ENCODE measurements around the gene SHF.

The SHF gene

GRCh38 chr15:45169608-45170480, 17.9 kb downstream of the SHF start:
- no peak for DNase-seq (ENCODE audit: low spot score)

DNA sequence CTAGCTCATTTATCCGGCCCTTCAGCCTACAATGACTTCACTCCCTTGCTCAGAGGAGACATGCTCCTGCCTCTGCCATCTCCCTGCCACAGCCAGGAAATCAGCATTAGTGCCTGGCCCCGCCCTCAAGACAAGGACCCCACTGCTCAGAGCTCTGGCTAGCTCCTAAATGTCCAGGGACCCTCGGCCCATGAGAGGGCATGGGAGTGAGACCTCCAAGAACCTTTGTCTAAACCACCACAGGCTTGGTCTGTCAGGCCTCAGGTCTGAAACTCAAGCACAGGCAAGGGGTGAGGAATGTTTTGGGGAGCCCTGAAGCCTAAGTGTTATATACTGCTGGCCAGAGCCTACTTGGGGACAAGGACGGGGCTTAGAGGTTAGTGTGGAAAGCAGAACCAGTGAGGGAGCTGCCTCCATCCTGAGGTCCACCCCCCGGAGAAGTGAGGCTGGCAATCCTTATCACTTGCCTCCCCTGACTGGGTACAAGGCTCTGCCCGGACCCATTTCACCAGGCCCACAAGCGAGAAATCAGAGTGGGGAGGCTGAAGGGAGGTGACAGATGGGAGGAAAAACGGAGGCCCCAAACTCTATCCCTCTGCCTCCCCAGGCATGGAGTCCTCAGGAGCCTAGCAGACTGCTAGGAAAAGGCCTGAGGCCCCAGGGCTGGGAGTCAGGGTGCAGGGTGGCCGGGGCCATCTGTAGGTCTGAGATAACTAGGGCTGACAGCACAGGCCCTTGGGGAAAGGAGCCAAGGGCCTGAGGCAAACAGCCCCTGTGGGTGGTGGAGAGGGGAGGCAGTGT, 18.8 kb downstream of the SHF start:
- DNase-seq (ENCODE audit: low spot score): no peak

GRCh38 chr15:45168286-45168685, 19.5 kb downstream of the SHF start:
- no peak for DNase-seq (ENCODE audit: low spot score)

DNA sequence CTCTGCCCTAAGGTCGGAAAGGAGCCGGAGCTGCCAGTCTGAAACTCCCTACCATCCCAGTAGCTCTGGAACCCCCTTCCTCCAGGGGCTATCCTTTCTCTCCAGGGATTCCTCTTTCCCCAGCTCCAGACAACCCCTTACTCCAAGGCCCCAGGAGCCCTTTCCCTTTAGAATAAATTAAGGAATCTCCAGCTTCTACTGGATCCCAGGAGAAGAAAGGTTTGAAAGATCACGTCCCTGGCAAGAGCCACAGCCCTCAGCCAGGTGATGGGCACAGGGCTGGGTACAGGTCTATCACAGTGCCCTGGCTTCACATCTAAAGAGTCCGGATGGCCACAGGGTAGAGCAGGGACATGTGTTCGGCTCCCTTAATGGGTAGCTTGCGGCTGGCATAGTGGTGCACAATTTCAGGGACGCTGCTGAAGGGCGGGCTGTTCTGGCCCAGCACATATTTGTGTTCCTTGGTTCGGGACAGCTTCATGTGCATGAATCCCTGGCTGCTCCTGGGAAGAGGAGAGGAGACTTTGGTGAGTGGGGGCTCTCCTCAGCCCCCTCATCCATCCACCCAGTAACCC, 20.0 kb downstream of the SHF start:
- no peak for DNase-seq (ENCODE audit: low spot score)

GRCh38 chr15:45166834-45167630, 20.7 kb downstream of the SHF start:
- peak; percentile 86 for DNase-seq (ENCODE audit: low spot score)

- no peak for DNase-seq (ENCODE audit: low spot score)
Measured at GRCh38 chr15:45165536-45165935, 22.2 kb downstream of the SHF start.

GRCh38 chr15:45164914-45165313, 22.9 kb downstream of the SHF start:
- no peak for DNase-seq (ENCODE audit: low spot score)

GRCh38 chr15:45163508-45163856, 24.3 kb downstream of the SHF start:
- no peak for DNase-seq (ENCODE audit: low spot score)

GRCh38 chr15:45162771-45163507, 24.8 kb downstream of the SHF start:
- DNase-seq (ENCODE audit: low spot score): peak; percentile 65

GRCh38 chr15:45161666-45162065, 26.1 kb downstream of the SHF start:
- no peak for DNase-seq (ENCODE audit: low spot score)

DNA sequence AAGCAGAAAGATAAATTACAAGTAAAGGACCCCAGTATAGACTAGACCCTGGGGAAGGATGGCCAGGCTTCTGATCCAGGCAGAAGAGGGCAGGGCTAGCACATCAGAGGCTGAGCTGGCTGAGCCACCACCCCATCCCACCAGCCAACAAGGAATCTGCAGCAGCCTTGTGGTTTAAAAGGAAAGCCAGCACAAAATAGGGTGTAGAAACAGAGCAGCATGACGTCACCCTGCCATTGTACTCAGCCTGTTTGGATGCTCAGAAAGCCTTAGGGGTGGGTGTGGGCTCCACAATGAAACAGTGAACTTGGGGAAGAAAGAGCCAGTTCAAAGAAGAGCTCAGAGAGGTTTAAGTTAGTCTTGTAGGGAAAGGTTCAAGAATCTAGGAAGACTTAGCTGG, 29.8 kb downstream of the SHF start:
- DNase-seq (ENCODE audit: low spot score): no peak

GRCh38 chr15:45156744-45157455, 30.9 kb downstream of the SHF start:
- no peak for DNase-seq (ENCODE audit: low spot score)

DNA sequence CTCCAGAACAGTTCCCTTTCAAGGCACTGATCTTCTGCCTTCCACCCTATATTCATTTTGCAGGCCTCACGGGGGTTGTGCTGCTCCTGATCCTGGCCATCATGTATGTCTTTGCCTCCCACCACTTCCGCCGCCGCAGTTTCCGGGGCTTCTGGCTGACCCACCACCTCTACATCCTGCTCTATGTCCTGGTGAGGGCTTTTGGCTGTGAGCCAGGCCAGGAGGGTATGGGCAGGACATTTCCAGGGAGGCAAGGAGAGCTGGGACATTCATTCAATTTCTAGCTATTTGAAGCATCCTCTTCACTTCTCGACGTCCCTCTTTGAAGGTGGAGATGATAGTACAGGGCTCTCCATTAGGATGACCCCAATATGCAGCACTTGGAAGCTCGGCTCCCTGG, 32.0 kb downstream of the SHF start:
- DNase-seq (ENCODE audit: low spot score): no peak

DNA sequence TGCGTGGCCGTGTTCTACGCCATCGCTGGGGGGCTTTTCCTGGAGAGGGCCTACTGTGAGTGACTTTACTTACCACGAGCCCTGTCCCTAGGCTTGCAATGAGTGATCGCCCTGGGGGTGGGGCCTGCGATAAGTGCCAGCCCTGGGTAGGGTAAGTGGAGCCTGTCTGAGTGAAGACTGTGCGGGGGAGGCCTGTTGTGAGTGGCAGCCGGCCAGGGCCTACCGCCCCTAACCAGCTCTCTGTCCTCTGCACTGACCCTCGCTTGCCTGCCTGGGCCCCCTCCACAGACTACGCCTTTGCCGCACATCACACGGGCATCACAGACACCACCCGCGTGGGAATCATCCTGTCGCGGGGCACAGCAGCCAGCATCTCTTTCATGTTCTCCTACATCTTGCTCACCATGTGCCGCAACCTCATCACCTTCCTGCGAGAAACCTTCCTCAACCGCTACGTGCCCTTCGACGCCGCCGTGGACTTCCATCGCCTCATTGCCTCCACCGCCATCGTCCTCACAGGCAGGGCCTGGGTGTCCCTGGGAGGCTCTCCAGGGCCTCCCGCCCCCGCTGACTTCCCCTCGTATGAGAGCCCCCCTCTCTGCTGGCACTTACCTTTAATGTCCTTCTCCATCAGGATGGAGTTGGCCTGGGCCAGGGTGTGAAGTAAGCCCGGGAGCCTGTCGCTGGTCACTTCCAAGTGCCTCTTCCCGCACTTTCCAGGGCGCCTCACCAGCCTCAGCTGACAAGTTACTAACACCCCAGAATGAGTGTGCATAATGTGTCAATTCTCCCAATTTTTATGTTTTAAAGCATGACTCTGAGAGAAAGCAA, 35.6 kb downstream of the SHF start:
- DNase-seq (ENCODE audit: low spot score): no peak

DNA sequence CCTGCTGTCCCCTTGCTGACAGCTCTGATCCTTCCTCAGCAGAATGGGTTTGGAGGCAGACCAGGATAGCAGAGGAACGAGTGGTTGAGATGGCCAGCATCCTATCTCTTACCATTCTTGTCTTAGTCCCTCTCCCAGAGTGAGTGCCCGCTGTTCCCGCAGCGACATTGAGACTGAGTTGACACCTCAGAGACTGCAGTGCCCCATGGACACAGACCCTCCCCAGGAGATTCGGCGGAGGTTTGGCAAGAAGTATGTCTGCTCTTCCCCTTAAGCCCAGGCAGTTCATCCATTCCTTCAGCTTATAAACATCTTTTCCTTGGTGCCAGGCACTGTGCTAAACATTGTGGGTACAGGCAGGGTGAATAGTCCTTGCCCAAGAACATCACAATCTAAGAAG, 36.8 kb downstream of the SHF start:
- DNase-seq (ENCODE audit: low spot score): no peak

DNA sequence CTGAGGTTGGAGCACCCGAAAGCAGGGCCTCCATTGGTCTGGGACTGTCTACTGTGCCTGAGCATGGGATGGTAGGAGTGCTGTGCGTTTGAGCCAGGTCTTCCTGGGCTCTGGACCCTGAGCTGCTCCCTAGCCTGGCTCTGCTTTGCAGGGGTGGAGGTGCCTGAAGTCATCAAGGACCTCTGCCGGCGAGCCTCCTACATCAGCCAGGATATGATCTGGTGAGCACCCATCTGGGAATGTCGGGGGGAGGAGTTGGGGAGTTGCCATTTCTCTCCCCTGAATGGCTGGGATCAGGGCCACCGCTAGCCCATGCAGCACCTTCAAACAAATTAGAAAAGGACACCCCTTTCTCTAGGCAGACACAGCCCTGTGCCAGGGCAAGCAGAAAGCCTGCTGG, 37.3 kb downstream of the SHF start:
- no peak for DNase-seq (ENCODE audit: low spot score)

GRCh38 chr15:45149060-45149459, 38.7 kb downstream of the SHF start:
- DNase-seq (ENCODE audit: low spot score): no peak

- no peak for DNase-seq (ENCODE audit: low spot score)
Measured at GRCh38 chr15:45148076-45149059, 39.4 kb downstream of the SHF start.

DNA sequence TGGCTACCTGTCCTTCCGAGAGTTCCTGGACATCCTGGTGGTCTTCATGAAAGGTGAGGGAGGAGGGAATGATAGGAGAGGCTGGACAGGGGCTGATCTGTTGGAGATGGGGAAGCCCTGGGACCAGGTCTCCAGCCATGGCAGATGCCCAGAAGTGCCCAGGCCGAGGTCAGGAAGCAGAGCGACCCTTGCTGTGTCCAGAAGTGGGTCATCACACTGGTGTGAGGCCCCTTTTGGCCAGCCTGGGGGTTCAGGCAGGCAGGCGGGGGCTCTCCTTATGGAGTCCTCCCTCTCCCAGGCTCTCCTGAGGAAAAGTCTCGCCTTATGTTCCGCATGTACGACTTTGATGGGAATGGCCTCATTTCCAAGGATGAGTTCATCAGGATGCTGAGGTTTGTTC, 40.2 kb downstream of the SHF start:
- no peak for DNase-seq (ENCODE audit: low spot score)
